Liver (tissue), 9 donors: ENCODE measurements around the gene SSPN. TPM values are rescaled to one million over a fixed set of nuclear protein-coding genes. Genes with fewer than 3 reads are reported as not detected.
A peak's percentile ranks its signal among the peaks of the same experiment; 100 is the strongest.

ENCODE experiments used
- DNase-seq: peaks from one replicate; pipeline ENCODE4 v3.0.0-alpha.2; 2017; ENCODE audit warnings: low spot score
- H3K27ac ChIP-seq, 2 donors: one replicate each; pipeline ENCODE4 v1.7.0; 2013; ENCODE audit warnings: inconsistent platforms in 2 of 2, low read length in 2 of 2, control low read depth in 1 of 2, low read depth in 1 of 2, mild to moderate bottlenecking in 1 of 2
- H3K27me3 ChIP-seq, 4 donors: one replicate each; pipeline versions ENCODE4 v1.6.1 to v1.7.0; 2013; ENCODE audit warnings: low read length in 3 of 4, inconsistent platforms in 1 of 4, mild to moderate bottlenecking in 1 of 4, moderate library complexity in 1 of 4; ENCODE audit not compliant: control insufficient read depth in 4 of 4, insufficient read depth in 4 of 4
- H3K36me3 ChIP-seq, 4 donors: one replicate each; pipeline versions ENCODE4 v1.6.1 to v1.7.0; 2013; ENCODE audit warnings: low read length in 3 of 4, mild to moderate bottlenecking in 3 of 4, low read depth in 1 of 4, moderate library complexity in 1 of 4; ENCODE audit not compliant: control insufficient read depth in 4 of 4, insufficient read depth in 3 of 4
- H3K4me1 ChIP-seq, 4 donors: one replicate each; pipeline versions ENCODE4 v1.6.1 to v1.7.0; 2013; ENCODE audit warnings: low read length in 3 of 4, mild to moderate bottlenecking in 3 of 4, moderate library complexity in 1 of 4; ENCODE audit not compliant: control insufficient read depth in 4 of 4, insufficient read depth in 4 of 4
- H3K4me3 ChIP-seq, 3 donors: one replicate each; pipeline versions ENCODE4 v1.6.1 to v1.7.0; 2013; ENCODE audit warnings: low read length in 3 of 3, control low read depth in 1 of 3, low read depth in 1 of 3, mild to moderate bottlenecking in 1 of 3
- H3K9ac ChIP-seq, 2 donors: one replicate each; pipeline ENCODE4 v1.7.0; 2013; ENCODE audit warnings: low read length in 2 of 2, mild to moderate bottlenecking in 2 of 2, moderate library complexity in 2 of 2, control low read depth in 1 of 2, low read depth in 1 of 2
- H3K9me3 ChIP-seq, 4 donors: one replicate each; pipeline versions ENCODE4 v1.6.1 to v1.7.0; 2013; ENCODE audit warnings: low read length in 3 of 4; ENCODE audit not compliant: control insufficient read depth in 4 of 4
- FOXA1 ChIP-seq: IDR thresholded peaks from 2 replicates; pipeline ENCODE4 v1.6.1; 2016; ENCODE audit warnings: antibody characterized with exemption
- GABPA ChIP-seq, 2 donors: IDR thresholded peaks in 1 of 2; conservative IDR thresholded peaks in 1 of 2; 2 replicates each; pipeline ENCODE4 v1.6.1; 2016; ENCODE audit warnings: antibody characterized with exemption in 2 of 2, mild to moderate bottlenecking in 1 of 2, moderate library complexity in 1 of 2
- HNF4A ChIP-seq, 2 donors: conservative IDR thresholded peaks; 2 replicates each; pipeline ENCODE4 v1.6.1; 2016; ENCODE audit warnings: antibody characterized with exemption in 2 of 2, mild to moderate bottlenecking in 2 of 2
- JUND ChIP-seq, 2 donors: IDR thresholded peaks; 2 replicates each; pipeline ENCODE4 v1.6.1; 2016; ENCODE audit warnings: antibody characterized with exemption in 2 of 2
- NR2F2 ChIP-seq: IDR thresholded peaks from 2 replicates; pipeline ENCODE4 v1.6.1; 2016; ENCODE audit warnings: antibody characterized with exemption
- RAD21 ChIP-seq, 2 donors: IDR thresholded peaks; 2 replicates each; pipeline ENCODE4 v1.6.1; 2016; ENCODE audit warnings: antibody characterized with exemption in 2 of 2, mild to moderate bottlenecking in 2 of 2
- TAF1 ChIP-seq: conservative IDR thresholded peaks from 2 replicates; pipeline ENCODE4 v1.6.1; 2016; ENCODE audit warnings: antibody characterized with exemption, mild to moderate bottlenecking
- YY1 ChIP-seq: IDR thresholded peaks from 2 replicates; pipeline ENCODE4 v1.6.1; 2016; ENCODE audit warnings: antibody characterized with exemption, mild to moderate bottlenecking
- WGBS: extraction: QIAGEN DNeasy Blood & Tissue Kit; methylation state at CpG from one replicate; pipeline ENCODE4 v1.1.7; 2013; 5-methylcytosine and 5-hydroxymethylcytosine counted together
- polyA plus RNA-seq, 2 donors: library from polyadenylated mRNA; stranded (reverse) in 1 of 2; unstranded in 1 of 2; fragments of 200-250 nt in 1 of 2; fragments of >200 nt in 1 of 2; fragmentation: Nextera tagmentation in 1 of 2; extraction: Ambion mirVana in 1 of 2; gene quantifications; one replicate each; pipeline versions ENCODE4 v1.2.1 to v1.2.3, GENCODE V29; 2013 to 2015
- total RNA-seq, 2 donors: library from RNA; depleted of rRNA; stranded (reverse); fragments of >200 nt; gene quantifications; one replicate each; pipeline ENCODE4 v1.2.3, GENCODE V29; 2014
- TF ChIP-seq, protein P1 (sequence below): fragments of 150-350 bp; IDR thresholded peaks from 2 replicates; pipeline ENCODE4 v1.5.1; 2017; ENCODE audit warnings: improper control_type of control experiment, low read depth, low read length; ENCODE audit not compliant: missing input control
- TF ChIP-seq, protein P2 (sequence below): IDR thresholded peaks from 2 replicates; pipeline ENCODE4 v1.6.1; 2016; ENCODE audit warnings: antibody characterized with exemption
- TF ChIP-seq, protein P3 (sequence below): IDR thresholded peaks from 2 replicates; pipeline ENCODE4 v1.6.1; 2016; ENCODE audit warnings: antibody characterized with exemption
- TF ChIP-seq, protein P4 (sequence below): IDR thresholded peaks from 2 replicates; pipeline ENCODE4 v1.6.1; 2016; ENCODE audit warnings: antibody characterized with exemption
- donor health status: healthy.
- donor health status: healthy.
- donor health status: healthy.
- donor health status: healthy.
- donor health status: healthy.

The SSPN gene
- total and polyA plus RNA-seq, 4 donors, result 0.33 to 0.67 (median 0.46) TPM

DNA sequence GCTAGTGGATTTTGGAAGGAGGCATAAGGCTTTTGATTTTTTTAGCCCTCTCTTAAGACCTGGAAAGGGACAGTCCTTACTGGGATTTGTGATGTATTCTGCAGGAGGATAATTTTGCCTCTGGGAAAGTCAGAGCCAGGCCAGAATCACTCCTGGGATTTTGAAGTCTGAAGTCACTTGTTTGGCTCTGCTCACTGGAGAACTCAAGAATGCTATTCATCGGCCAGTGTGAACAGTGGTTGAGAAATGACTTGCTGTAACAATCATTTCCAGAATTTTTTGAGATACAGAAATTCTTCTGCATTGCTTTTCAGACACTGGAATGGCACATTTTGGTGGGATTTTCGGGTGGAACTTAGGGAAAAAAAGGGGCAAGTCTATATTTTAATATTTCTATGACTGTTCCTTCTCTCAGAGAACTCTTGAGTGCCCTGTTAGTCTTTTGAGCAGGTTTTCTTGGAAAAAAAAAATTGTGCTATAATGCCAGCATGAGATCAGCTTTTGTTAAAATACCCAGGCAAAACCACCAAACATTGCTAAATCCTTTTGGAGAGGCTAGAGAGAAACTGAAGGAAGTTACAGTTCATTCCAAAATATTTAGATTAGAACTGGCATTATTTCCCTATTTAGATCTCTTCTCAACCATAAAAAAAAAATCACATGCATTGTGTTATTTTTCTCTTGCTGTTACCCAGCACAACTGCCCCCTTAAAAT lies 44.5 kb upstream of the SSPN start:
- Histone ChIP-seq H3K4me1 (no peaks in the 10 kb centered on the region), H3K9me3 (no peaks in the 10 kb centered on the region), H3K9ac (no peak overlapping the region), H3K36me3 (no peaks in the 10 kb centered on the region), H3K27ac (no peak overlapping the region), H3K4me3 (no peak overlapping the region), H3K27me3 (no peaks in the 10 kb centered on the region)
- WGBS, result 74% methylated on average over 2 of the region's 2 CpGs
- DNase-seq, result no peak
- TF ChIP-seq YY1 (no peak), NR2F2 (no peak)

DNA sequence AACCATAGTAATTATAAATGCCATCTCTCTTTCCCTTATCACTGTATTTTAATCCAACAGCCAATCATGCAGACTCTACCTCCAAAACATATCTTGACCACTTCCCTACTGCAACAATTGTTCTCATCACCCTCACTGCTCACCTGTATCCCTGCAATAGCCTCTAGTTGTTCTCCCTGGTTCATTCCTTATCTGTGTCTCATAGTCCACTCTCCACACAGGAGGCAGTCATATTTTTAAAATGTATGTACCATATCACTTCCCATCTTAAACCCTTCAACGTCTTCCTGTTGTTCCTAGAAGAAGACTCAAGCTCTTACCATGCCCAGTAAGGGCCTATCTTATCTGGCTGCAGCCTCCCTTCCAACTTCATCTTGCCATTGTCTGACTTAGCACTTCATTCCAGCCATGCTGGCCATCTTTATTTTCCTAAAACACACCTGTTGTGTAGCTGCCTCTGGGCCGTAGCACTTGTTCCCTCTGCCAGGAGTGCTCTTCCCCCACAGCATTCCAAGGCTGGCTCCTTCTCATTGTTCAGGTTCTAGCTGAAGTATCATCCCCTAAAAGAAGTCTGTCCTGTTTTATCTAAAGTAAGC lies 42.8 kb upstream of the SSPN start:
- TF ChIP-seq HNF4A (conservative IDR thresholded peaks at IDR 0.05), result no peak
- Histone ChIP-seq H3K4me1 (no peaks in the 10 kb centered on the region), H3K27me3 (no peaks in the 10 kb centered on the region), H3K27ac (no peak overlapping the region), H3K9ac (no peak overlapping the region), H3K9me3 (no peaks in the 10 kb centered on the region), H3K4me3 (no peak overlapping the region), H3K36me3 (no peaks in the 10 kb centered on the region)
- DNase-seq, result no peak
- 77% methylated on average over 2 of the region's 2 CpGs for whole genome bisulfite sequencing

DNA sequence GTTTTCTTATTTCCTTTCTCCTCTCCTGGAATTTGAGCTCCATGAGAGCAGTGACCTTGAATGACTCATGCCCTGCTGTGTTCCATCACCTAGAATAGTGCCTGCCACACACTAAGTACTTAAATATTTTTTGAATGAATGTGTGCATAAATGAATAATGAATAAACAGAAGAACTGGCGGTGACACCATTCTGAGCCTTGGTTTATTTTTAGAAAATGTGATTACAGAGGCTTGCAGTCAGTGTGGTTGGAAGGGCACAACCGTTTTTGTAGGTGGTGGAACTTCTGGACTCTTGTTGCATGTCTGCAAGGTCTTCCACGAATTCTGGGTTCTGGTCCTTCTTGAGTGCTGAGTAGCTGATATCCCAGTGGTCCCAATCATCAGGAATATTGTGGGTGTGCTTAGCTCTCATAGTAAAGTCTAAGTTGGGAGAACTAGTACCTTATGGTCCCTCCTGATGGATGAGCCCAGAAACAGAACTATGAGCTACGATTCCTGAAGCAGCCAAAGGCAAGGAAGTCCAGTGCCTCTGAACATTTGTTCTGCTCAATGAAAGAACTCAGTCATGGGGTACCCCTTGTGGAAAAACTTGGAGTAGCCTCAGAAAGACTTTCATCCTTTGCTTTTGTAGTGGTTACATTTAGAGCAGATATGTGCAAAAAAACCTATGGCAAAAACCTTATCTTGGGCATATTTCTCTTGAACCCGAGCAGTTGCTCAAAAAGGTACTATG lies 41.8 kb upstream of the SSPN start:
- Histone ChIP-seq H3K27me3 (no peaks in the 10 kb centered on the region), H3K9ac (no peak overlapping the region), H3K9me3 (no peaks in the 10 kb centered on the region), H3K36me3 (no peaks in the 10 kb centered on the region), H3K27ac (no peak overlapping the region), H3K4me3 (no peak overlapping the region), H3K4me1 (no peaks in the 10 kb centered on the region)
- no peak for TF ChIP-seq HNF4A (conservative IDR thresholded peaks at IDR 0.05)
- TF ChIP-seq TAF1, result no peak
- peak in 1 of 2 donors; percentile 43 for TF ChIP-seq JUND (IDR thresholded peaks at IDR 0.05)
- TF ChIP-seq, protein P1, sequence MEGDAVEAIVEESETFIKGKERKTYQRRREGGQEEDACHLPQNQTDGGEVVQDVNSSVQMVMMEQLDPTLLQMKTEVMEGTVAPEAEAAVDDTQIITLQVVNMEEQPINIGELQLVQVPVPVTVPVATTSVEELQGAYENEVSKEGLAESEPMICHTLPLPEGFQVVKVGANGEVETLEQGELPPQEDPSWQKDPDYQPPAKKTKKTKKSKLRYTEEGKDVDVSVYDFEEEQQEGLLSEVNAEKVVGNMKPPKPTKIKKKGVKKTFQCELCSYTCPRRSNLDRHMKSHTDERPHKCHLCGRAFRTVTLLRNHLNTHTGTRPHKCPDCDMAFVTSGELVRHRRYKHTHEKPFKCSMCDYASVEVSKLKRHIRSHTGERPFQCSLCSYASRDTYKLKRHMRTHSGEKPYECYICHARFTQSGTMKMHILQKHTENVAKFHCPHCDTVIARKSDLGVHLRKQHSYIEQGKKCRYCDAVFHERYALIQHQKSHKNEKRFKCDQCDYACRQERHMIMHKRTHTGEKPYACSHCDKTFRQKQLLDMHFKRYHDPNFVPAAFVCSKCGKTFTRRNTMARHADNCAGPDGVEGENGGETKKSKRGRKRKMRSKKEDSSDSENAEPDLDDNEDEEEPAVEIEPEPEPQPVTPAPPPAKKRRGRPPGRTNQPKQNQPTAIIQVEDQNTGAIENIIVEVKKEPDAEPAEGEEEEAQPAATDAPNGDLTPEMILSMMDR, result no peak
- no peak for DNase-seq
- WGBS, result 77% methylated on average over 5 of the region's 5 CpGs

DNA sequence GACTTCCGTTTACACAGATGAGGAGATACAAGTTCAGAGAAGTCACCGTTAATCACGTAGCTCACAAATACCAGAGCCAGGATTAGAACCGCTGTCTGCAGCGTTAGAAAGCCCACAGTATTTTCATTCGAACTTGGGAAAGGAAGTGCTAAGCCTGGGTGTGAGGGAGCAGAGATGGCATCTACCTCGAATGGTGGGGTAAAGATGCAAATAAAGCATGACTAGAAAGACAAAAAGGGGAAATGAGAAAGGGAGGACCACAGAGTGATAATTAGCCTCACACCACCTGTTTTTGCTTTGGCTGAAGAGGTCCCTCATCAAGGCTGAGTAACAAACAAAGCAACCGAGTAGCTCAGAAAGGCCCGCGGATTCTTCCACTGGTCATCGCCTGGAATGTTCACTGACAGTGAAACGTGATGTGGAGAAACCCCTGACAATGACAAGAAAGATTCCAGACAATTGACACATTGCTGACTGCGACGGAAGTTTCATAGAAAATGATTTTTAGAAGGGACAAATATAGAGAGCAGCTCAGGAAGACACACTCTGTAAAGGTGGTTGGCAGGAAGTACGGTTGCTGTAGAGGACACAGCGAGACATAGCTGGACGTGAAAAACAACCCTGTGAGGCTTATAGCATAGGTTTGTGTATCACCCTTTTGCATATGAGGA lies 39.0 kb upstream of the SSPN start:
- Histone ChIP-seq H3K9me3 (no peaks in the 10 kb centered on the region), H3K4me1 (no peaks in the 10 kb centered on the region), H3K36me3 (no peaks in the 10 kb centered on the region), H3K9ac (no peak overlapping the region), H3K27me3 (peaks cover 0 to 2% (median 0%) of the 10 kb centered on the region in 4 donors), H3K27ac (no peak overlapping the region), H3K4me3 (no peak overlapping the region)
- WGBS, result 74% methylated on average over 17 of the region's 17 CpGs
- no peak for DNase-seq
- TF ChIP-seq, protein P1, result no peak
- TF ChIP-seq TAF1, result no peak
- TF ChIP-seq RAD21 (IDR thresholded peaks at IDR 0.05), result no peak
- no peak for TF ChIP-seq NR2F2
- TF ChIP-seq, protein P2, sequence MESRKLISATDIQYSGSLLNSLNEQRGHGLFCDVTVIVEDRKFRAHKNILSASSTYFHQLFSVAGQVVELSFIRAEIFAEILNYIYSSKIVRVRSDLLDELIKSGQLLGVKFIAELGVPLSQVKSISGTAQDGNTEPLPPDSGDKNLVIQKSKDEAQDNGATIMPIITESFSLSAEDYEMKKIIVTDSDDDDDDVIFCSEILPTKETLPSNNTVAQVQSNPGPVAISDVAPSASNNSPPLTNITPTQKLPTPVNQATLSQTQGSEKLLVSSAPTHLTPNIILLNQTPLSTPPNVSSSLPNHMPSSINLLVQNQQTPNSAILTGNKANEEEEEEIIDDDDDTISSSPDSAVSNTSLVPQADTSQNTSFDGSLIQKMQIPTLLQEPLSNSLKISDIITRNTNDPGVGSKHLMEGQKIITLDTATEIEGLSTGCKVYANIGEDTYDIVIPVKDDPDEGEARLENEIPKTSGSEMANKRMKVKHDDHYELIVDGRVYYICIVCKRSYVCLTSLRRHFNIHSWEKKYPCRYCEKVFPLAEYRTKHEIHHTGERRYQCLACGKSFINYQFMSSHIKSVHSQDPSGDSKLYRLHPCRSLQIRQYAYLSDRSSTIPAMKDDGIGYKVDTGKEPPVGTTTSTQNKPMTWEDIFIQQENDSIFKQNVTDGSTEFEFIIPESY, result no peak
- TF ChIP-seq YY1, result no peak
- TF ChIP-seq, protein P3, sequence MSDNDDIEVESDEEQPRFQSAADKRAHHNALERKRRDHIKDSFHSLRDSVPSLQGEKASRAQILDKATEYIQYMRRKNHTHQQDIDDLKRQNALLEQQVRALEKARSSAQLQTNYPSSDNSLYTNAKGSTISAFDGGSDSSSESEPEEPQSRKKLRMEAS, result no peak
- TF ChIP-seq, protein P4, sequence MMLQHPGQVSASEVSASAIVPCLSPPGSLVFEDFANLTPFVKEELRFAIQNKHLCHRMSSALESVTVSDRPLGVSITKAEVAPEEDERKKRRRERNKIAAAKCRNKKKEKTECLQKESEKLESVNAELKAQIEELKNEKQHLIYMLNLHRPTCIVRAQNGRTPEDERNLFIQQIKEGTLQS, result no peak
- TF ChIP-seq HNF4A (conservative IDR thresholded peaks at IDR 0.05), result no peak
- TF ChIP-seq FOXA1, result no peak
- no peak for TF ChIP-seq GABPA (IDR thresholded peaks at IDR 0.05 in 1 of 2, conservative IDR thresholded peaks at IDR 0.05 in 1 of 2)
